Heart left ventricle (tissue), 16 donors: ENCODE data around the gene MBD3. TPM values are rescaled to one million over a fixed set of nuclear protein-coding genes. Genes with fewer than 3 reads are reported as not detected.

Experiments used
- ATAC-seq, 4 donors: fragments of 200-7000 bp; cut with Tn5 transposase; one replicate each; pipeline ENCODE4 v1.9.1; 2020 to 2022; ENCODE audit warnings: moderate library complexity in 4 of 4, mild to moderate bottlenecking in 3 of 4, moderate number of reproducible peaks in 1 of 4
- DNase-seq, 5 donors: peaks; one replicate each; pipeline ENCODE4 v3.0.0-alpha.2; 2020
- H3K27ac ChIP-seq, 12 donors: fragments of 200-600 bp; sonication (generic) in 4 of 12; one replicate each; pipeline versions ENCODE4 v1.5.0 to v1.8.0; 2016 to 2022; ENCODE audit warnings: mild to moderate bottlenecking in 2 of 12
- H3K27me3 ChIP-seq, 9 donors: fragments of 200-600 bp; sonication (generic) in 2 of 9; one replicate each; pipeline versions ENCODE4 v1.5.1 to v1.8.0; 2016 to 2022; ENCODE audit warnings: mild to moderate bottlenecking in 3 of 9
- H3K36me3 ChIP-seq, 9 donors: fragments of 200-600 bp; sonication (generic) in 2 of 9; one replicate each; pipeline versions ENCODE4 v1.5.0 to v1.8.0; 2018 to 2022; ENCODE audit warnings: mild to moderate bottlenecking in 2 of 9
- H3K4me1 ChIP-seq, 12 donors: fragments of 200-600 bp; sonication (generic) in 4 of 12; one replicate each; pipeline versions ENCODE4 v1.5.0 to v1.8.0; 2016 to 2022; ENCODE audit warnings: mild to moderate bottlenecking in 3 of 12
- H3K4me3 ChIP-seq, 12 donors: fragments of 200-600 bp; sonication (generic) in 4 of 12; one replicate each; pipeline versions ENCODE4 v1.5.0 to v1.8.0; 2017 to 2022; ENCODE audit warnings: mild to moderate bottlenecking in 9 of 12, moderate library complexity in 4 of 12
- H3K9me3 ChIP-seq, 12 donors: fragments of 200-600 bp; sonication (generic) in 4 of 12; one replicate each; pipeline versions ENCODE4 v1.5.0 to v1.8.0; 2016 to 2022; ENCODE audit warnings: mild to moderate bottlenecking in 1 of 12
- CTCF ChIP-seq, 12 donors: fragments of 200-600 bp; sonication (generic) in 4 of 12; IDR thresholded peaks; one replicate each; pipeline versions ENCODE4 v1.5.0 to v1.8.0; 2018 to 2022; ENCODE audit warnings: antibody characterized with exemption in 12 of 12, mild to moderate bottlenecking in 5 of 12
- POLR2A ChIP-seq, 2 donors: fragments of 450-650 bp; IDR thresholded peaks; one replicate each; pipeline ENCODE4 v1.6.1; 2017; ENCODE audit warnings: antibody characterized with exemption in 2 of 2, mild to moderate bottlenecking in 2 of 2, moderate library complexity in 2 of 2
- WGBS, 4 donors: extraction: QIAGEN DNeasy Blood & Tissue Kit in 2 of 4; methylation state at CpG; one replicate each; pipeline versions ENCODE4 v1.1.5 to v1.1.7; 2013 to 2018; 5-methylcytosine and 5-hydroxymethylcytosine counted together
- intact Hi-C, 10 donors: fragments of 100-400 bp; cut with DNase I; formaldehyde crosslinking; loops; one replicate each; pipeline versions ENCODE4 v1.11.1 to v1.14.2; 2022
- polyA plus RNA-seq, 2 donors: library from polyadenylated mRNA; stranded (reverse); fragments of 200-250 nt; gene quantifications; one replicate each; pipeline ENCODE4 v1.2.3, GENCODE V29; 2013
- total RNA-seq, 9 donors: library from RNA; depleted of rRNA in 2 of 9; stranded (reverse); fragments of >200 nt in 2 of 9; fragmentation: NEBNext Ultra II Directional in 3 of 9; extraction: Animal tissue kit (Norgen Biotek cat#: 25700) in 3 of 9; gene quantifications; one replicate each; pipeline versions ENCODE4 v1.1.0 to v1.2.4, GENCODE V29; 2016 to 2023
- donor health status: ischemic (EF 13 %, LVEDD 7.1; RV severe dilation, severe dysfunction).
- donor health status: healthy with polysubstance abuse.
- donor health status: DM: no; HTN: yes; CAD: no.
- donor health status: DM: no; HTN: no; CAD: no.
- donor health status: ischemic (EF 25% LVEDD 6.9; RV normal size, moderate dysfunction).
- donor health status: ischemic (EF 25% LVEDD 5.7; RV mildly dilated, moderate dysfunction).
- donor health status: healthy.
- donor health status: DM: yes; HTN: yes; CAD: no.
- donor health status: ischemic (EF 35%, LVEDD 5.7; RV mildly dilated, moderate dysfunction).
- donor health status: nonischemic (EF 11% LVEDD 7.7; RV severe dilation, severe dysfunction).
- donor health status: DM: yes; HTN: yes; CAD: no.
- donor health status: PGD.
- donor health status: ischemic (EF 29% LVEDD 5.4; RV normal size, mild dysfunction).
- donor health status: nonischemic (EF 23%, LVEDD 6.1; RV moderate dilation, normal function).

The MBD3 gene
- total and polyA plus RNA-seq, 11 donors = 38.6 to 146 (median 72.8) TPM

DNA sequence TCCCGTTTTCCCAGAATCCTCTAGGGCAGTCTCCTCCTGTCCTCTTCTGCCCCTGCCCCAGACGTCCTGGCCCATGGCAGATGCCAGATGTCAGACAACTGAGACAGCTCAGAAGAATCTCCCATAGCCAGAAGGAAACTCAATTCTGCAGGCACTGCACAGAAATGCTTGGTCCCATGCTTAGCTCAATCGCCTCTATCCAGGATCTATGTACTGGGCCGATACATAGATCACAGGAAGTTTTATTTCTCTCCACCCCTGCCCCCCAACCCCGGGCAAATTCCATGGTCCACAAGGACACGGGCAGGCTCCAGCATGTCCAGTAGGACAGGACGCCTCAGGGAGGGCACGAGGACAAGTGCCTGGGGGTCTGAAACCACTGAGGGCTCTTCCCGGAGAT lies 4.8 kb downstream of the MBD3 start:
- ATAC-seq (no peak), DNase-seq (no peak)
- Histone ChIP-seq H3K27ac (no peak overlapping the region), H3K27me3 (no peaks in the 10 kb centered on the region), H3K9me3 (no peaks in the 10 kb centered on the region), H3K36me3 (peaks cover 0 to 23% (median 19%) of the 10 kb centered on the region in 9 donors), H3K4me3 (no peak overlapping the region), H3K4me1 (peaks cover 3 to 38% (median 18%) of the 10 kb centered on the region in 12 donors)
- WGBS, 4 donors = 58 to 75% (median 72%) methylated on average over 9 of the region's 9 CpGs
- TF ChIP-seq CTCF (IDR thresholded peaks at IDR 0.05) (no peak), POLR2A (IDR thresholded peaks at IDR 0.05) (no peak)
- intact Hi-C loops = no loop called here

DNA sequence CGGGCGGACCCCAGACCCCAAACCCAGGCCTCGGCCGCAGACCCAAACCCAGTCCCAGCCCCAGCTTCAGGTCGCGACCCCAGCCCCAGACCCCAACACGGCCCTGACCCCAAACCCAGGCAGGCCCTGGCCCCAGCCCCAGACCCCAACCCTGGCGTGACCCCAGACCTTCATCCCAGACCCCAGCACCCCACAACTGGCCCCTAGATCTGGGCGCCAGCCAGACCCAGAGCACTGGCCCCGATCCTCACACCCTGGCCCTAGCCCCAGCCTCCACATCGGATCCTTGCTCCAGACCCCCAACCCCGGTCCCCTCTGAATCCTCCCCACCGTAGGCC lies 7.5 kb downstream of the MBD3 start:
- intact Hi-C loops = no loop called here
- peaks cover 0 to 48% (median 46%) of the 10 kb centered on the region in 9 donors for H3K36me3 ChIP-seq
- ATAC-seq (no peak), DNase-seq (no peak)
- WGBS, 4 donors = 84 to 91% (median 90%) methylated on average over 12 to 13 of the region's 13 CpGs
- no peak overlapping the region for H3K4me3 ChIP-seq
- TF ChIP-seq POLR2A (IDR thresholded peaks at IDR 0.05) (no peak), CTCF (IDR thresholded peaks at IDR 0.05) (no peak)
- peaks cover 0 to 19% (median under 1%) of the 10 kb centered on the region in 12 donors for H3K4me1 ChIP-seq
- H3K9me3 ChIP-seq = no peaks in the 10 kb centered on the region
- no peaks in the 10 kb centered on the region for H3K27me3 ChIP-seq
- H3K27ac ChIP-seq = no peak overlapping the region

DNA sequence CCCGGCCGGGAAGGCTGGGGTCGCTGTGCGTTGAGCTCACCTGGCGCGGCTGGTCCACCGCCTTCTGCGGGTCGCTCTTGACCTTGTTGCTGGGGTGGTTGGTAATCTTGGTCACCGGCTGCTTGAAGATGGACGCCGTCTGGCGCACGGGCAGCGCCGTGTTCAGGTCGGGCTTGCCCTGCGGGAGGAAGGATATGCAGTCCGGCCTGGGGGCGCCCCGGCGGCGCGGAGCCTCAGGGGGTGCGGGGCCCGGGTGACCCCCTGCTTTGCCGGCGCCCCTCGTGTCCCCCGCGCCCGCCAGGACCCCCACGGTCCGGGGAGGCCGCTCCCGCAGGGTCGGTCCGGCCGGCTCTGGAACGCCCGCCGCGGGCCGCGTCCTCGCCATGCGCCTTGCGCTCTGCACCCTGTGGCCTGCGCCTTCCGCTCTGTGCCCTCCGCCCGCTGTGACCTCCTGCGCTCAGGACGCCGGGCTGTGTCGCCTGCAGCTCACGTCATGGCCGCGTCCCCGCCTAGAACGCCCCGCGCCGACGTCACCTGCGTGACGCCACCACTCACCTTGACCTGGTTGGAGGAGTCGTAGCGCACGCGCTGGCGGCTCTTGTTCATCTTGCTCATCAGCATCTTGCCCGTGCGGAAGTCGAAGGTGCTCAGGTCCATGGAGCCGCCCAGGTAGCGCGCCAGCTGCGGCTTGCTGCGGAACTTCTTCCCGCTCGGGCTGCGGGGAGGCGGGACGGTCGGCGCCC lies 8.0 kb downstream of the MBD3 start:
- Histone ChIP-seq H3K4me1 (peaks cover 0 to 14% (median 0%) of the 10 kb centered on the region in 12 donors), H3K9me3 (no peaks in the 10 kb centered on the region), H3K4me3 (peak overlapping the region in 2 of 12 donors; percentile 10 to 22), H3K36me3 (peaks cover 0 to 54% (median 51%) of the 10 kb centered on the region in 9 donors), H3K27me3 (no peaks in the 10 kb centered on the region), H3K27ac (no peak overlapping the region)
- 85 to 94% (median 90%) methylated on average over 58 to 87 of the region's 87 CpGs for WGBS, 4 donors
- TF ChIP-seq POLR2A (IDR thresholded peaks at IDR 0.05) (no peak), CTCF (IDR thresholded peaks at IDR 0.05) (no peak)
- intact Hi-C loops = no loop called here
- no peak for ATAC-seq
- no peak for DNase-seq

DNA sequence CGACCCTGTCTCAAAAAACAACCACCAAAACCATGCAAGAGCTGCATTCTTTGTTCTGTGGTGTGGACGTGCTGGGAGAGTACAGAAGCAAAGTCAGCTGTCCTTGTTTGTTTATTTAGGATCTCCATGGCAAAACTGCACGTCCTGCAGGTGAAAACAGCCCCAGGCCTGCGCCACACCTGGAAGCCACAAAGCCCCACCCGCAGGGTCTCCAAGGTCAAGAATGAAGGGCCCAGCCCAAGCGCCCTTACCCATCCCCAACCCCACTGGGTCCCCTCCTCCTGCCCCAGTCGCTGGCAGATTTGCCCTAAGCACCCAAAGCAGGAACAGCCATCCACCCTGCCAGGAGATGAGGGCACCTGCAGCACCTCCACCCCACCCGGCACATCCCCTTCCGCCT lies 10.5 kb downstream of the MBD3 start:
- WGBS, 4 donors = 92 to 97% (median 95%) methylated on average over 5 to 9 of the region's 9 CpGs
- no peaks in the 10 kb centered on the region for H3K9me3 ChIP-seq
- H3K4me3 ChIP-seq = no peak overlapping the region
- TF ChIP-seq POLR2A (IDR thresholded peaks at IDR 0.05) = no peak
- no peak for TF ChIP-seq CTCF (IDR thresholded peaks at IDR 0.05)
- H3K27ac ChIP-seq = no peak overlapping the region
- no peaks in the 10 kb centered on the region for H3K27me3 ChIP-seq
- ATAC-seq (no peak), DNase-seq (no peak)
- peaks cover 0 to 10% (median under 1%) of the 10 kb centered on the region in 12 donors for H3K4me1 ChIP-seq
- intact Hi-C loops = no loop called here
- peaks cover 0 to 77% (median 64%) of the 10 kb centered on the region in 9 donors for H3K36me3 ChIP-seq
